HCT116 (cell line): ENCODE measurements around the gene HPRT1. TPM values are rescaled to one million over a fixed set of nuclear protein-coding genes. Genes with fewer than 3 reads are reported as not detected.

Source experiments
- ATAC-seq: fragments of 200-7000 bp; cut with Tn5 transposase; 2 replicates; pipeline ENCODE4 v1.9.1; 2020; ENCODE audit warnings: mild to moderate bottlenecking, moderate library complexity
- BruUV-seq: library from RNA; stranded (reverse); fragments of 400-500 nt; replicated peaks from 2 replicates; lab custom pipeline; 2021; lab: Mats Ljungman, UMichigan
- CTCF ChIA-PET: fragments of 300-600 bp; sonication (Branson Sonifier 250); formaldehyde crosslinking; loops from one replicate; lab custom pipeline; 2021; ENCODE audit warnings: antibody characterized with exemption; lab: Charles Lee
- POLR2A ChIA-PET: fragments of 300-600, 350-600 bp; sonication (Branson Sonifier 250); formaldehyde crosslinking; loops from one replicate; lab custom pipeline; 2021; ENCODE audit warnings: antibody characterized with exemption; lab: Charles Lee
- RAD21 ChIA-PET, 2 experiments: fragments of 300-600 bp; sonication (Branson Sonifier 250); formaldehyde crosslinking; loops; one replicate each; lab custom pipeline; 2023; ENCODE audit warnings: low total read pairs in 2 of 2; ENCODE audit not compliant: uncharacterized antibody in 2 of 2, unreplicated experiment in 2 of 2, low non-redundant PET in 1 of 2; lab: Charles Lee
- DNase-seq: peaks from one replicate; pipeline ENCODE4 v3.0.0-alpha.2; 2010; ENCODE audit warnings: low read depth, low spot score
- H2AFZ ChIP-seq: fragments of 200-600 bp; shearing (Covaris generic), sonication (generic); 2 replicates; pipeline ENCODE4 v1.6.1; 2017; ENCODE audit warnings: low read depth, mixed run types, mixed read lengths, antibody characterized with exemption, low read length; ENCODE audit not compliant: poor library complexity, severe bottlenecking
- H3K27ac ChIP-seq: 2 replicates; pipeline ENCODE4 v1.5.1; 2012; ENCODE audit warnings: low read depth, low read length
- H3K27me3 ChIP-seq: fragments of 200-600 bp; sonication (generic); 2 replicates; pipeline ENCODE4 v1.6.1; 2016; ENCODE audit warnings: mixed run types, low read length, mixed read lengths; ENCODE audit not compliant: insufficient read depth
- H3K36me3 ChIP-seq, 2 experiments: fragments of 200-500 bp in 1 of 2; fragments of 200-600 bp in 1 of 2; sonication (Bioruptor generic) in 1 of 2; sonication (generic) in 1 of 2; 2 replicates each; pipeline versions ENCODE4 v1.5.1 to v1.6.1; 2014 to 2016; ENCODE audit warnings: low read length in 2 of 2, inconsistent platforms in 1 of 2, mixed read lengths in 1 of 2, mixed run types in 1 of 2; ENCODE audit not compliant: insufficient read depth in 2 of 2, control insufficient read depth in 1 of 2
- H3K4me1 ChIP-seq, 2 experiments: fragments of 200-600 bp in 1 of 2; sonication (generic) in 1 of 2; 2 replicates each; pipeline versions ENCODE4 v1.5.1 to v1.6.1; 2012 to 2017; ENCODE audit warnings: low read length in 2 of 2, inconsistent platforms in 1 of 2, mild to moderate bottlenecking in 1 of 2, mixed read lengths in 1 of 2, mixed run types in 1 of 2, moderate library complexity in 1 of 2; ENCODE audit not compliant: insufficient read depth in 2 of 2, control insufficient read depth in 1 of 2
- H3K4me2 ChIP-seq: fragments of 200-600 bp; sonication (generic); 2 replicates; pipeline ENCODE4 v1.6.1; 2017; ENCODE audit warnings: mixed run types, low read length, mixed read lengths
- H3K4me3 ChIP-seq, 2 experiments: fragments of 200-600 bp in 1 of 2; sonication (generic) in 1 of 2; replicated peaks in 1 of 2; 2 replicates each; pipeline ENCODE4 v1.5.1; 2011 to 2016; ENCODE audit warnings: low read length in 2 of 2, control low read depth in 1 of 2, low read depth in 1 of 2, mild to moderate bottlenecking in 1 of 2, mixed read lengths in 1 of 2, mixed run types in 1 of 2
- H3K79me2 ChIP-seq: fragments of 200-600 bp; sonication (generic); 2 replicates; pipeline ENCODE4 v1.6.1; 2017; ENCODE audit warnings: mild to moderate bottlenecking, mixed run types, low read length, moderate library complexity, mixed read lengths; ENCODE audit not compliant: insufficient read depth
- H3K9ac ChIP-seq: fragments of 200-600 bp; sonication (generic); 2 replicates; pipeline ENCODE4 v1.6.1; 2016; ENCODE audit warnings: low read length, mixed read lengths
- H3K9me2 ChIP-seq: fragments of 200-600 bp; sonication (generic), shearing (Covaris generic); 2 replicates; pipeline ENCODE4 v1.6.1; 2017; ENCODE audit warnings: mixed run types, mild to moderate bottlenecking, moderate library complexity; ENCODE audit not compliant: insufficient read depth
- H3K9me3 ChIP-seq, 2 experiments: fragments of 200-500 bp in 1 of 2; fragments of 200-600 bp in 1 of 2; sonication (Bioruptor generic) in 1 of 2; sonication (generic) in 1 of 2; 2 replicates each; pipeline ENCODE4 v1.6.1; 2014 to 2017; ENCODE audit warnings: low read length in 2 of 2, mixed read lengths in 2 of 2, inconsistent platforms in 1 of 2, low read depth in 1 of 2, mild to moderate bottlenecking in 1 of 2, mixed run types in 1 of 2, moderate library complexity in 1 of 2; ENCODE audit not compliant: control insufficient read depth in 1 of 2, insufficient read depth in 1 of 2
- H4K20me1 ChIP-seq: fragments of 200-600 bp; sonication (generic), shearing (Covaris generic); 2 replicates; pipeline ENCODE4 v1.6.1; 2017; ENCODE audit warnings: mixed run types, mild to moderate bottlenecking, moderate library complexity; ENCODE audit not compliant: insufficient read depth
- EGR1 ChIP-seq: IDR thresholded peaks from 2 replicates; pipeline ENCODE4 v1.6.1; 2012; ENCODE audit warnings: low read depth
- ELF1 ChIP-seq: IDR thresholded peaks from 2 replicates; pipeline ENCODE4 v1.6.1; 2012; ENCODE audit warnings: low read depth, borderline replicate concordance
- EZH2phosphoT487 ChIP-seq: fragments of 200-600 bp; IDR thresholded peaks from 2 replicates; pipeline ENCODE4 v1.6.1; 2018; ENCODE audit warnings: antibody characterized with exemption, borderline replicate concordance
- MAX ChIP-seq: IDR thresholded peaks from 2 replicates; pipeline ENCODE4 v1.6.1; 2012
- POLR2A ChIP-seq: IDR thresholded peaks from 2 replicates; pipeline ENCODE4 v1.7.0; 2011; ENCODE audit warnings: borderline replicate concordance; ENCODE audit not compliant: insufficient read depth, insufficient read length; ENCODE audit errors: extremely low read depth
- POLR2AphosphoS5 ChIP-seq: IDR thresholded peaks from 2 replicates; pipeline ENCODE4 v1.6.1; 2011; ENCODE audit warnings: mild to moderate bottlenecking, low read depth, low read length, moderate library complexity
- RAD21 ChIP-seq: IDR thresholded peaks from 2 replicates; pipeline ENCODE4 v1.6.1; 2012; ENCODE audit warnings: low read depth, mild to moderate bottlenecking
- SP1 ChIP-seq: IDR thresholded peaks from 2 replicates; pipeline ENCODE4 v1.6.1; 2012; ENCODE audit warnings: low read depth
- YY1 ChIP-seq: IDR thresholded peaks from 2 replicates; pipeline ENCODE4 v1.6.1; 2011; ENCODE audit warnings: low read length, low read depth, moderate library complexity, mild to moderate bottlenecking; ENCODE audit not compliant: insufficient replicate concordance; ENCODE audit errors: extremely low read depth
- ZBTB33 ChIP-seq: IDR thresholded peaks from 2 replicates; pipeline ENCODE4 v1.6.1; 2011; ENCODE audit warnings: mild to moderate bottlenecking, low read length, moderate library complexity; ENCODE audit not compliant: insufficient replicate concordance; ENCODE audit errors: extremely low read depth
- ZFX ChIP-seq: fragments of 450-650 bp; IDR thresholded peaks from 2 replicates; pipeline ENCODE4 v1.6.1; 2017
- ZNF274 ChIP-seq: fragments of 200-500 bp; sonication (Bioruptor generic); IDR thresholded peaks from 2 replicates; pipeline ENCODE4 v1.6.1; 2014; ENCODE audit warnings: mild to moderate bottlenecking, low read depth, low read length, inconsistent platforms
- intact Hi-C: fragments of 100-400 bp; cut with micrococcal nuclease; formaldehyde crosslinking; loops from 2 replicates; pipeline ENCODE4 v1.10.0; 2022
- total RNA-seq: library from RNA; stranded (reverse); gene quantifications from one replicate; pipeline ENCODE4 v1.2.1, GENCODE V29; 2021; ENCODE audit not compliant: unreplicated experiment

HPRT1 gene
- total RNA-seq, 1 experiment from 2014 or later: 57.8 TPM

GRCh38 chrX:134530845-134531244 is 70.9 kb downstream of the HPRT1 start:
- no peak for DNase-seq
- Histone ChIP-seq H3K4me2 (no peak overlapping the region), H3K9ac (no peak overlapping the region), H4K20me1 (no peaks in the 10 kb centered on the region), H3K27me3 (no peaks in the 10 kb centered on the region), H3K9me3 (no peaks in the 10 kb centered on the region), H3K9me2 (no peaks in the 10 kb centered on the region), H2AFZ (no peak overlapping the region), H3K27ac (no peak overlapping the region), H3K4me1 (peaks cover 5 to 11% of the 10 kb centered on the region in 2 experiments), H3K4me3 (no peak overlapping the region), H3K79me2 (no peaks in the 10 kb centered on the region), H3K36me3 (no peaks in the 10 kb centered on the region)
- ChIA-PET CTCF (no interaction called here), RAD21 (no interaction called here), POLR2A (no interaction called here)
- intact Hi-C loops: no loop called here
- ATAC-seq: no peak
- no peak for TF ChIP-seq EZH2phosphoT487
- no peak for TF ChIP-seq ELF1
- TF ChIP-seq YY1: no peak
- no peak for TF ChIP-seq ZNF274
- TF ChIP-seq SP1: no peak
- no peak for TF ChIP-seq EGR1
- TF ChIP-seq POLR2A: no peak
- no peak for TF ChIP-seq POLR2AphosphoS5
- no peak for TF ChIP-seq ZBTB33
- no peak for TF ChIP-seq RAD21
- no peak for TF ChIP-seq MAX
- TF ChIP-seq ZFX: no peak
- BruUV-seq: no TSS peak
